NOMO-1 treated with DMSO at 0.1 percent for 48 hours (cell line): ENCODE measurements around the gene OR3A3.

ENCODE experiments used
- DNase-seq: peaks from one replicate; lab custom pipeline; 2025; ENCODE audit not compliant: unreplicated experiment; lab: John Stamatoyannopoulos, UW

OR3A3 gene

DNA sequence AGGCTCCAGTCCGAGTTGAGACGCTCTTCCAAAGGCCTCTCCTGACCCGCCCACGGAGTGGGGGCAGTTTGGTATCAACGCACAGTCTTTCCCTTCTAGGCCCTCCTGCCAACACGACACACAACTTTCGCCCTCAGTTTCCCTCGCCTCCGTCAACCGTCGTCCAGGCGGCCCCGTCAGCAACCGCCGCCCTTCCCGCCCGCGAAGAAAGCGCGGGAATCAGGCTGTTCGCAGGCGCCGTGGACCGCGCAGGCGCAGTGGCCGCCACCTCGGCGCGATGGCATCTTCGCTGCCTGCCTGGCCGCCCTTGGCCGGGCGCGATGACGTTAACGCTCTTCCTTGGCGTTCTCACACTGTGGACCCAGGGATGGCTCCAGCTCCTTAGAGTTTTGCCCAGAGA is 60.4 kb downstream of the OR3A3 start, which contains the start of gene SPATA22:
TSS of gene SPATA22 (minus strand) at position 221 of the 400 bp plus-strand sequence. CDS start 2,494 bp downstream, outside the sequence.
- no peak for DNase-seq

DNA sequence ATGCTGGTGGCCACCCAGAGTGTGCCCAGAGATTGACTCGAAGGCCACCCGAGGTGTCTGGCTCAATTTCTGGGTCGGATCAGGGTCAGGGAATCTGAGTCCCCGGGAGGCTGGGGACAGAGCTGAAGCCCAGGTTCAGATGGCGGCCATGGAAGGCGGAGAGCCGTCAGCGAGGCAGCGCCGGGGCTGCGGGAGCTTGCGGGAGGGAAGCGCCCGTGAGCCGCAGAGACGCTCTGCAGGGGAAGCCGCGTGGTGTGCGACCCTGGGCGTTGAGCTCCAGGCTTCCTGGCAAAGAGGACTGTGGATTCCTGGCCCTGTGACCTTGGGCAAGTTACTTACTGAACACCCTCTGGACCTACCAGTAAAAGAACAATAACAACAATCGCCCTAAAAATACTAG is 61.0 kb downstream of the OR3A3 start:
- no peak for DNase-seq
